Caki2 (cell line): Measurements from ENCODE around the gene SERINC2. TPM values are rescaled to one million over a fixed set of nuclear protein-coding genes. Genes with fewer than 3 reads are reported as not detected.
"Not testable (repeated sequence)": the region's sequence is repeated elsewhere in the genome, so short reads cannot be mapped to it uniquely, and the experiment has no call there.

Experiments used
- DNase-seq: peaks from one replicate; pipeline ENCODE4 v3.0.0-alpha.2; 2015; ENCODE audit warnings: low read depth
- in situ Hi-C: cut with HindIII; loops from 2 replicates; pipeline ENCODE4 v1.10.0; 2016; ENCODE audit warnings: low sequenced_read_pairs, low pct_unique_long_range_greater_than_20kb, mixed read lengths
- total RNA-seq: library from RNA; depleted of rRNA; stranded (reverse); fragments of >200 nt; shearing (Covaris generic); gene quantifications from 2 replicates; pipeline ENCODE4 v1.2.3, GENCODE V29; 2014; ENCODE audit warnings: low replicate concordance

SERINC2 gene
- total RNA-seq, 1 experiment from 2014 or later: 7.1 TPM

- DNase-seq: peak; percentile 27
Measured at GRCh38 chr1:31381394-31382294, 31.4 kb upstream of the SERINC2 start.

GRCh38 chr1:31382379-31382989, 30.5 kb upstream of the SERINC2 start:
- in situ Hi-C loops: no loop called here
- no peak for DNase-seq

More at GRCh38 chr1:31381394-31382294, 31.4 kb upstream of the SERINC2 start:
- in situ Hi-C loops: no loop called here

DNA sequence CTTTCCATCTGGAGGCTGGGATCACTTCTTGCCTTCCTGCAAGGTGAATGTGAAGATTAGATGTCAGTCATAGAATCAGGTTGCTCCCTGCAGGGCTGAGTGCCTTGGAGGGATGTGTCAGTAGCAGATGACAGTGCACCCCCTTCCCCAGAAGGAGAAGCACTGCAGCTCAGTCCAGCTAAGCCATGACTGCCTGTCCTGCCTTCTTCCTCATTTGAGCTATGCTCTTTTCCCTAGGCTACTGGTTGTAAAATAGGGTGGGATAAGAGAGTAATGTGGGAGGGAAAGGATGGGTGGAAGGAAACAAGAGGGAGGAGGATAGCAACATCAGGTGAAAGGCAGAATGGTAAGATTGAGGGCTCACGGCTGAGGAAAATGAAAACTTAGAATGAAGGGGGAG, 29.0 kb upstream of the SERINC2 start:
- DNase-seq: no peak
- in situ Hi-C loops: no loop called here

DNA sequence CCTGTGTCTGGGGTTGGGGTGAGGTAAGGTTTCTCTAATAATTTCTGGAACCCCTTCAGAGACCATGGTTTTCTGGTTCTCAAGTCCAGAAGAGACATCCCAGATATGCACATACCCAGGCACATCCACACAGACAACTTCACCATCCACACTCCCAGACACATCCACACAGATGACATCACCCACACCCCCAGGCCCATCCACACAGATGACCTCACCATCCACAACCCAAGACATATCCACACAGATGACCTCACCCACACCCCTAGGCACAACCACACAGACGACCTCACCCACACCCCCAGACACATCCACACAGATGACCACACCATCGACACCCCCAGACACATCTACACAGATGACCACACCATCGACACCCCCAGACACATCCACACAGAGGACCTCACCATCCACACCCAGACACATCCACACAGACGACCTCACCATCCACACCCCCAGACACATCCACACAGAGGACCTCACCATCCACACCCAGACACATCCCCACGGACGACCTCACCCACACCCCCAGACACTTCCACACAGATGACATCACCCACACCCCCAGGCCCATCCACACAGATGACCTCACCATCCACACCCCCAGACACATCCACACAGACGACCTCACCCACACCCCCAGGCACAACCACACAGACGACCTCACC, 26.3 kb upstream of the SERINC2 start:
- in situ Hi-C loops, DNase-seq: not testable (repeated sequence)

GRCh38 chr1:31387612-31388011, 25.4 kb upstream of the SERINC2 start:
- no peak for DNase-seq
- in situ Hi-C loops: no loop called here

DNA sequence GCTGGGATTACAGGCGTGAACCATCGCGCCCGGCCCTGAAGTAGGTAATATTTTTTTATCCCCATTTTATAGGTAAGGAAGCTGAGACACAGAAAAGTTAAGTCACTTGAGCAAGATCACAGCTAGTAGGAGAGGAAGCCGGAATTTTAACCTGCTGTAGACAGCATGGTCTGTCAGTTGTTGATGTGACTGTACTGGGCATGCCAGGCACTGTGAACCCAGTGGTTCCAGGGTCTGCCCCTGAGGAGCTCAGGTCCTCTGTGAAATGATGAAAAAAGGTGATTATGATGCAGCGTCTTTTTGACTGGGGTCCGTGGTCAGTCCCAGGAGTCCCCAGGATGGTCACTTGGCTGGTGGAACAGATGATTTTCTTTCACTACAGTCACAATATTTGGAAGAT, 23.4 kb upstream of the SERINC2 start:
- DNase-seq: no peak
- in situ Hi-C loops: no loop called here

DNA sequence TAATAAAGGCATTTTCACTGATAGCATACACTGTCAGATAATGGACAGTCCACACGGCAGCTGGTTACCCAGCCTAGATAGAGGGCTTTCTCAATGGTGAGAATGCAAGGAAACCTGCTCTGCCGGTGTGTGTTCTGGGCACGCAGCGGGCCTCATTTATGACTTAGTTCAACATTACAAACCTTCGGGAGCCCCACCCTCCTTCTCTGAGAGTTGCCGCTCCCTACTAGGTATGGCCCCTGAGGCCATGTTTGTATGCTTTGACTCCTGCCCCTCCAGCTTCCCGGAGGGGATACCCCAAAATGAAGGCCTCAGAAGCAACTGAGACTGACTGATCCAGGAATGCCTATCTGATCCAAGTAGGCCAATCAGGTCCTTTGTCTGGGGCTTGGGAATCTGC, 22.9 kb upstream of the SERINC2 start:
- in situ Hi-C loops: no loop called here

DNA sequence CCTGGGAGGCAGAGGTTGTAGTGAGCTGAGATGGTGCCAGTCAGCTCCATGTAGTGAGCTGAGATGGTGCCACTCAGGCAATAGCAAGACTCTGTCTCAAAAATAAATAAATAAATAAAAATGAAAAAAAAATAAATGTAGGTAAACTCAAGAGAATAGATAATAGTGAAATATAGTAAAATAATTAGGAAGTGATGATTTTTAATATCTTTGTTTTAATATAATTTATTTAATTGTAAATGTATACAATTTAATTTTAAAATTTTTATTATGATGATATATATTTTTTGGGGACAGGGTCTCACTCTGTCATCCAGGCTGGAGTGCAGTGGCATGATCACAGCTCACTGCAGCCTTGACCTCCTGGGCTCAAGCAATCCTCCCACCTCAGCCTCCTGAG, 19.6 kb upstream of the SERINC2 start:
- DNase-seq: no peak
- in situ Hi-C loops: no loop called here

More for the DNA sequence above, 22.9 kb upstream of the SERINC2 start:
- DNase-seq: no peak

DNA sequence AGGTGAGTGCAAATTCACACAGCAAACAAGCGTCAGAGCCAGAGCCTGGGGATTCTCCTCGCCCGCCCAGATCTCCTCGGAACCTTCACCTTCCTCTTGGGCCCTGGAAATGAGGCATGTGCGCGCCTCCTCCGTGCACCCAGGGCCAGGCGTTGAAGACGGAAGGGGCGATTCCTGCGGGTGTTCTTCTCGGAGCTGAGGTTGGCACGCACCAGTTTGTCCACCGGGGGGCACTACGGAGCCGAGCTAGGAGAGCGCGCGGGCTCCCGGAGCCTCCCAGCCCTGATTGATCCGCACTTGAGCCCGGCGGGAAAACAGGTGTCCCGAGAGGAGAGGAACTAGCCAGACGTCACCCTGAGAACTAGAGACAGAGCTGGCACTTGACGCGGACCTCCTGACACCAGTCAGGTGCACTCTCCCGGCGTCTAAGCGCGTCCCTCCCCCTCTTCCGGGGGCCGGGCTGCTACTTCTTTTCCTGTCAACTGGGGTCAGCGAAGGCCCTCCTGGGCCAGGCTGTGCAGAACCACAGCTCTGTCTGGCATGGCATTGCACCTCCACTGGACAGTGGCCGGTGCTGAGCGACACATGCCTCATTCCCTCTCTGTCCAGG, 18.3 kb upstream of the SERINC2 start:
- DNase-seq: peak; percentile 84
- in situ Hi-C loops: no loop called here

GRCh38 chr1:31396633-31397351, 16.2 kb upstream of the SERINC2 start:
- DNase-seq: no peak
- in situ Hi-C loops: no loop called here

- in situ Hi-C loops: no loop called here
- DNase-seq: no peak
Measured at GRCh38 chr1:31397360-31398095, 15.5 kb upstream of the SERINC2 start.

- in situ Hi-C loops: no loop called here
- DNase-seq: no peak
Measured at GRCh38 chr1:31398246-31398645, 14.8 kb upstream of the SERINC2 start.

DNA sequence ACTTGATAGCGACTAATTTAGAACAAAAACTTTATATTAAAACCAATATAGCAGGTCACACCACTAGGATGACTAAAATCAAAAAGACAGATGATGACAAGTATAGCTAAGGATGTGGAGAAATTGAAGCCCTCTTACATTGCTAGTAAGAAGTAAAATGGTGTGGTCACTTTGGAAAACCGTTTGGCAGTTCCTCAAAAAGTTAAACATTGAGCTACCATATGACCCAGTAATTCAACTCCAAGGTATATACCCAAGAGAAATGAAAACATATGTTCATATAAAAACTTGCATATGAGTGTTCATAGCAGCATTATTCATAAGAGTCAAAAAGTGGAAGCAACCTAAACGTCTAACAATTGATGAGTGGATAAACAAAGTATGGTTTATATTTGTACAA, 13.0 kb upstream of the SERINC2 start:
- in situ Hi-C loops: no loop called here

GRCh38 chr1:31400393-31400792, 12.6 kb upstream of the SERINC2 start:
- DNase-seq: no peak
- in situ Hi-C loops: no loop called here

More for the DNA sequence above, 13.0 kb upstream of the SERINC2 start:
- no peak for DNase-seq

DNA sequence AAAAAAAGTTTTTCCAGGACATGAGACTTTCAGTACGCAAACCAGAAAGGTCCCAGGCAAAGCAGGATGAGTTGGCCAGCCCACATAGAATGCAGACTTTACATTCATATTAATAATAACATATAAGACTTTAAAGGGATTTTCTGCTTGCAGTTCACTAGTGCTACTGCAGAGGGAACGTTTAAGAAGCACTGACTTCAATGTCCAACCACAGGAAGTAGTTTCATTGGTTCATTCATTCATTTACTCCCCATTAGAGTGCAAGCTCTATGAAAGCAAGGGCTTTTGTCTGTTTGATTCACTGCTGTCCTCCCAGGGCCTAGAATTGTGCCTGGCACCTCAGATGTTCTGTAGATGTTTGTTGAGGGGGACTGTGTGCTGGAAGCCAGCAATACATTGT, 11.8 kb upstream of the SERINC2 start:
- in situ Hi-C loops: no loop called here
- DNase-seq: no peak

- DNase-seq: no peak
- in situ Hi-C loops: no loop called here
Measured at GRCh38 chr1:31405578-31406245, 7.3 kb upstream of the SERINC2 start.

- no peak for DNase-seq
- in situ Hi-C loops: no loop called here
Measured at GRCh38 chr1:31407029-31407626, 5.9 kb upstream of the SERINC2 start.
